H1 (cell line): ENCODE results near the gene ZNF592. TPM values are rescaled to one million over a fixed set of nuclear protein-coding genes. Genes with fewer than 3 reads are reported as not detected.

Experiments used
- ATF3 ChIP-seq: IDR thresholded peaks from 2 replicates; pipeline ENCODE4 v1.6.1; 2011; ENCODE audit warnings: low read depth, mild to moderate bottlenecking, low read length; ENCODE audit not compliant: insufficient read depth
- CHD2 ChIP-seq: IDR thresholded peaks from 2 replicates; pipeline ENCODE4 v1.6.1; 2012; ENCODE audit warnings: low read length, improper control_type of control experiment
- CHD7 ChIP-seq: fragments of 300-600 bp; sonication (generic); IDR thresholded peaks from 2 replicates; pipeline ENCODE4 v1.7.1; 2012; ENCODE audit warnings: low read length, moderate library complexity, mild to moderate bottlenecking, inconsistent platforms; ENCODE audit not compliant: insufficient replicate concordance
- EP300 ChIP-seq, 2 experiments: IDR thresholded peaks; 1 replicate in 1 of 2; 2 replicates in 1 of 2; pipeline ENCODE4 v1.6.1; 2011 to 2012; ENCODE audit warnings: low read depth in 2 of 2, low read length in 2 of 2, mild to moderate bottlenecking in 2 of 2, borderline replicate concordance in 1 of 2, inconsistent platforms in 1 of 2, moderate library complexity in 1 of 2
- SIN3A ChIP-seq, 2 experiments: IDR thresholded peaks in 1 of 2; conservative IDR thresholded peaks in 1 of 2; 2 replicates each; pipeline ENCODE4 v1.6.1; 2011 to 2012; ENCODE audit warnings: low read length in 2 of 2, improper control_type of control experiment in 1 of 2, low read depth in 1 of 2, mild to moderate bottlenecking in 1 of 2
- SUZ12 ChIP-seq: fragments of 200-600 bp; sonication (generic); IDR thresholded peaks from 2 replicates; pipeline ENCODE4 v1.6.1; 2012; ENCODE audit warnings: mild to moderate bottlenecking, inconsistent platforms, low read length, moderate library complexity, mixed read lengths
- polyA plus RNA-seq, 7 experiments: library from polyadenylated mRNA; depleted of rRNA in 3 of 7; stranded (reverse) in 5 of 7; unstranded in 2 of 7; fragments of >200 nt in 5 of 7; fragments of 200-250 nt in 2 of 7; gene quantifications; 1 replicate in 5 of 7; 2 replicates in 1 of 7; 4 replicates in 1 of 7; pipeline versions ENCODE4 v1.2.1 to v1.2.3, GENCODE V29; 2011 to 2013; ENCODE audit warnings: missing spikeins in 2 of 7, mixed read lengths in 2 of 7
- total RNA-seq: library from RNA; stranded (reverse); fragmentation: NEBNext Ultra II Directional; extraction: Animal tissue kit (Norgen Biotek cat#: 25700); gene quantifications from 2 replicates; pipeline ENCODE4 v1.2.1, GENCODE V29; 2021

Gene ZNF592
- total and polyA plus RNA-seq, 2 of the 8 experiments (the other 6 are each of a cell fraction or from before 2014, with no cell fraction given), result 14.2 to 33.0 TPM

GRCh38 chr15:84832448-84833040 is 84.2 kb downstream of the ZNF592 start (continued):
- TF ChIP-seq CHD7, result no peak
- no peak for TF ChIP-seq ATF3
- TF ChIP-seq SUZ12, result no peak
- TF ChIP-seq CHD2, result no peak
- no peak for TF ChIP-seq EP300 (IDR thresholded peaks at IDR 0.05; ENCODE audit: borderline replicate concordance in 1 of 2, low read depth in 2 of 2, low read length in 2 of 2)
- no peak for TF ChIP-seq SIN3A (conservative IDR thresholded peaks at IDR 0.05 in 1 of 2, IDR thresholded peaks at IDR 0.05 in 1 of 2; ENCODE audit: low read depth in 1 of 2, low read length in 2 of 2)
